Measurements from ENCODE around the gene MS4A14. TPM values are rescaled to one million over a fixed set of nuclear protein-coding genes. Genes with fewer than 3 reads are reported as not detected.

The MS4A14 gene
- polyA plus RNA-seq, 1 donor, result 0.48 TPM

Other genes starting within 250 kb of the MS4A14 start
- 17.6 TPM for gene MS4A6A, start 213.4 kb upstream of the MS4A14 start, polyA plus RNA-seq (ENCODE audit: insufficient read length)
- gene MS4A4E, start 153.3 kb upstream of the MS4A14 start, polyA plus RNA-seq (ENCODE audit: insufficient read length), result 1.4 TPM
- 9.4 TPM for gene MS4A4A, start 115.8 kb upstream of the MS4A14 start, polyA plus RNA-seq (ENCODE audit: insufficient read length)
- not detected for gene MS4A6E, start 69.2 kb upstream of the MS4A14 start, polyA plus RNA-seq (ENCODE audit: insufficient read length)
- gene MS4A7, start 17.9 kb upstream of the MS4A14 start, polyA plus RNA-seq (ENCODE audit: insufficient read length), result 6.8 TPM
- gene MS4A5, start 33.1 kb downstream of the MS4A14 start, polyA plus RNA-seq (ENCODE audit: insufficient read length), result 0.24 TPM
- 0.68 TPM for gene MS4A1, start 59.4 kb downstream of the MS4A14 start, polyA plus RNA-seq (ENCODE audit: insufficient read length)
- not detected for gene MS4A12, start 96.3 kb downstream of the MS4A14 start, polyA plus RNA-seq (ENCODE audit: insufficient read length)
- gene MS4A13, start 118.9 kb downstream of the MS4A14 start, polyA plus RNA-seq (ENCODE audit: insufficient read length), result not detected